ENCODE results near the gene CAMTA1.
"Not testable (repeated sequence)": the region's sequence is repeated elsewhere in the genome, so short reads cannot be mapped to it uniquely, and the experiment has no call there.

The CAMTA1 gene

DNA sequence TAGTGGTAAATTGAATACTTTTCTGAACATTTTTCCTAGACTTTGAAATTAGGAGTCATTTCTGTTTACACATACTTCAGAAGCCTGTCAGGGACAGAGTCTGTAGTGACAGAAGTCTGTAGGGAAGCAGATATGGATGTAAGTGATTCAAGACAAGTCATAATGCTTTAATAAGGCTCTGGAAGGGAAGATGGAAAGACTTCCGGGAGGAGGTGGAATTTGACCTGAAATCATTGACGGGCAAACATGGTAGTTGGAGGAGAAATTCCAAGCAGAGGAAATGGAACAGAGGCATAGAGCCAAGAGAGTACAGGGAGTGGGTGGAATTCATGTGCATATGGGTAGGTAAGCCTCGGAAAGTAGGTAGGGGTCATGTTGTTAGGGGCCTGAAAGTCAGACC is 22.5 kb downstream of the CAMTA1 start:
- no peak for DNase-seq (ENCODE audit: low read depth in 2 of 2, low spot score in 1 of 2)

DNA sequence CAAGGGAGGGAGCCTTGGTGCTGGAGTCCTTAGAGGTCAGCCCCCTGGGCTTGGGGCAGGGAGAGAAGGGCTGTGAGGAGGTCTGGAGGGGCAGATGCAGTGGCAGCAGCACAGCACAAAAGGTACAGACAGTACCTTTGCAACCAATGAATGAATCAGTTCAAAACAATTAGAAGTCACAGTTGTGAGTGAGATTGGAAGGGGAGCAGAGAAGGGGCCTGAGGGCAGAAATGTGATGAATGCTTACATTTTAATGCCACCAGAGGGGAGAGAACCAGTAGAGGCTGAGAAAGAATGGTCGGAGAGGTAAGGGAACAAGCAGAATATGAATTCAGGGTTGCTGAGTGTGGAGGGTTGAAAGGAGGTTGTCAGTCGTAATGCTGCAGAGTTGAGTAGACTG is 24.2 kb downstream of the CAMTA1 start:
- no peak for DNase-seq (ENCODE audit: low read depth in 2 of 2, low spot score in 1 of 2)

DNA sequence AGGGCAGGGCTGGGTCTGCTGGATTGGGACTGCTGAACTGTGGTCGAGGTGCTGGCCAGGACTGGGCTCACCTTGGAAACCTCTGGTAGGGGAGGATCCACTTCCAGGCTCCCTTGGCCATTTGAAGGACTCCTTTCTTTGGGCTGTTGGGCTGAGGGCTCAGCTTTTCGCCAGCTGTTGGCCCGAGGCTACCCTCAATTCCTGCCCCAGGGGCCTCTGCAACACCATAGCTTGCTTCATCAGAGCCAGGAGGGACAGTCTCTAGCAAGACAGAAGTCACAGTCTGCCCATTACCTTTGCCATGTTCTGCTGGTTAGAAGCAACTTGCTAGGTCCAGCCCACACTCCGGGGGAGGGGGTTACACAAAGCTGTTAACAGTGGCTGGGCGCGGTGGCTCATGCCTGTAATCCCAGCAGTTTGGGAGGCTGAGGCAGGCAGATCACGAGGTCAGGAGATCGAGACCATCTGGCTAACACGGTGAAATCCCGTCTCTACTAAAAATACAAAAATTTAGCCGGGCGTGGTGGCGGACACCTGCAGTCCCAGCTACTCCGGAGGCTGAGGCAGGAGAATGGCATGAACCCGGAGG is 25.0 kb downstream of the CAMTA1 start:
- DNase-seq (ENCODE audit: low read depth in 2 of 2, low spot score in 1 of 2) = not testable (repeated sequence)

DNA sequence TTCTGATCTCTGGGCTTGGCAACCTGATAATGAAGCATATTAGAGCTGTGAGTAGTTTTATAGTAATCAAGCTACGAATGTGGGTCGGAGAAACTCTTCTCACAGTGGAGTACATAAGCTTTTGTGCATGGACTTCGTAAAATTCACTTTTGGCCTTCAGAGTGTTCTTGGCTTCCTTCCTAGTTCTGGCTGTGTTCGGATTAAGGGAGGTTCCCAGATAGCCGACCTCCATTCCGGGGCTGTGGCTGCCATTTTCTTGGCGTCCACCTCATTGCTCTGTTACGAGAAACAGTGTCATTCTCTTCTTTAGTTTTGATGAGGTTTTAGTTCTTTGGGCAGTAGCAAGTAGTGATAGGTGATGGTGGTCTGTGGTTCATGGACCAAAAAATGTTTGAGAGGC is 26.3 kb downstream of the CAMTA1 start:
- DNase-seq (ENCODE audit: low read depth in 2 of 2, low spot score in 1 of 2) = no peak

DNA sequence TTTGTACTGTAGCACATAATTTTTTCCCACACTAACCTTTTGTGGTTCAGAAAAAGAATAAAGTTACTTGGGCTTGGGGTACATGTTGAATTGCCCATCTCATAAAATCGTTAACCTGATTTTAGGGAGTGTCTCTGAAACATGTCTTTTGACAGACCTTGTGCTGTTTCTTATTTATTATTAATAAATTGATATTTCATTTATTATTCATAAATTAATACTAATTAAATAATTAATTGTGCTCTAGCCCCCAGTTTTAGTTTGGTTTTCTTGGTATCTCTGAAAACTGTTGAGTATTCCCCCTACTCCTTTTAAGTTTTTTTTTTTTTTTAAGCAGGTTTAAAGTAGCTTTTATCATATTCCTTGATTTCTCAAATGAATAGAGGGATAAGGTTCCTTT is 27.9 kb downstream of the CAMTA1 start:
- no peak for DNase-seq (ENCODE audit: low read depth in 2 of 2, low spot score in 1 of 2)

DNA sequence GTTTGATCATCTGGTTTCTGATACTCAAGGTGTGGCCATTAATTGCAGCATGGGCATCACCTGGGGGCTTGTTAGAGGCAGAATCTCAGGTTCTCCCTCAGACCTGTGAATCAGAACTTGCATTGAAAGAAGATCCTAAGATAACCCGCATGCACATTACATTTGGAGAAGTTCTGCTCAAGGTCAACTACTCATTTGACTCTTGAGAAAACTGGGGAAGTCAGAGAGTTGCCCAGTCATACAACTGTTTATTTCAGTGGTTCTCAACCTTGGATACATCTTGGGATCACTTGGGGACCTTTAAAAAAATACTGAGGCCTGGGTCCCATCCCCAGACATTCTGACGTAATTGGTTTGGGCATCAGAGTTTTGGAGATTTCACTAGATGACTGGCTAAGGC is 30.5 kb downstream of the CAMTA1 start:
- DNase-seq (ENCODE audit: low read depth in 2 of 2, low spot score in 1 of 2) = no peak

DNA sequence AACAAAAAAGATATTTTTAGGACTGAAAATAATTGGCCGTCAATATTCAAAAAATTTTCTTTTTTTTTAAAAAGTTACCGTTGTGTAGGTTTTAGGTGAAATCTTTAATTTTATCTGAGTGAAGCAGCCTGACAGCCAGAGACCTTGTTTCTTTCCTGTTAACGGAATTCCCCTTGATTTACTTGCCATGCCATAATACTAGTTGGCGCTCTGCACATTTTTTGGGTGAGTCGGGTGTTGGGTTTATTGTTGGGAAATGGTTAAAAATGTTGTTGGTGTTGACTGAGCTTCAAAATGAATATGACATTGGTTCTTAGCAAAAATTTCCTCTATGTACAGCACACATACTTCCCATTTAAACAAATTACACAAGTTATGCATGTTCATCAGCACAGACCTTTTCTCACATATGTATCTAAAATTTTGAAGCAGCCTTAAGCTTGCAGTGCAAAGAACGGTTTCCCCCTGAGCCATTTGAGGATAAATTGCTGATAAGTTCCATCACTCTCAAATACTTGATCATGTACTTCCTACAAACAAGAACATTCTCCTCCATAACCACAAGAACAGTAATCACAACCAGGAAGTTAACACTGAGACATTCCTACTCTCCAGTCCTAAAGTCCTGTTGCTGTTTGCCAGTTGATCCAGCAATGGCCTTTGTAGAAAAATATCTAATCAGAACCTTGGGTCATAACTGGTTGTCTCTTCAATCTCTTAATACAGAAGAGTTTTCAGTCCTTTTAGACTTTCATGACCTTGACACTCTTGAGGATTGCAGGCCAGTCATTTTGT is 34.2 kb downstream of the CAMTA1 start:
- DNase-seq (ENCODE audit: low read depth in 2 of 2, low spot score in 1 of 2) = no peak

DNA sequence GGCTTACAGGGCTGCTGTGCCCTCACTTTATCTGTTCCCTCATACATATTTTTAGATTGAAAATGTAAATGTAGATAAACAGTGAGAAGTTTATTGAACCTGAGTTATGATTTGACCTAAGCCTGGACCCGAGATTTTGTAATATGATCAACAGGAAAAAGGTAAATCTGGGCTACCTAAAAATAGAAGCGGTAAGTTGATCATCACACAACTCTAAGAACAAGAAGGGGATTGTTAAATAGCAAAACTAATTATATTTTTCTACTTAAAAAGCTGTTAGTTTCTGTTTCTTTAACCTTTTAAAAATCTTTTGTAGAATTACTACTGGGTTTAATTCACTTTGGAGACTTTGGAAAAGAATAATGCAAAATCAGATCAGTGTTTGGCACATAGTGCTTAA is 35.6 kb downstream of the CAMTA1 start:
- DNase-seq (ENCODE audit: low read depth in 2 of 2, low spot score in 1 of 2) = no peak

DNA sequence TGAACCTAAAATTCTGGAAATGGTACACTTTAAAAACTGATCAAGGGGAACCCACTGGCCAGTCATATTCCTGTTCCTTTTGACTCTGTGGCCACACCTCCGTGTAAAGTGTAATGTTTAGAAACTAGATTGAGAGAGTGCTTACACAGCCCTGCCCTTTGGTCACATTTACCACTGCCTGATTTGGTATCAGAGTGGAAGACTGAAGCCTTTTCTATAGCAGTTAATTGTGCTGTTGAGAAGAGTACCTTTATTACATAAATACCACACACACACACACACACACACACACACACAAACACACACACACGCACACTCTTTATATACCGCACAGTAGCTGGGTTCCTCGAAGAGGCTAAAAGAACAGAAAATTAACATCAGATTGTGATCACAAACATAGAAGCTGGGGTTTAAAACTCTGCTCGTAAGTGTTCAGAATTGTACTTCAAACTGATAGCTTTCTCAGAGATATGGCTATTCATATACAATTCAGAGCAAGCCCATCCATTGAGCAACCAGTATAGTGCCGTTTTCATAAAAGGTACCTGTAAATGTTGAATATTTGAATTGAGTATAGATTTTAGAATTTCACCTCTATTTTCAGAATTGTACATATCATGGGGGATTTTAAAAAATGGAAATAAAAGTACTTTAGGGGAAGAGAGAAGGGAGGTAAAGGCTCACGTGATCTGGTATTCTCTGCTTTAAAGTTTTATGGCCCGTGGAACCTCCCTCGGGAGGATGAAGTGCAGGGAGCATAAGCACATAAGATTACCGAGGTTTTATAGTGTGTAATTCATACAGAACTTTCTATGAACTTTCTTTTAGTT is 37.5 kb downstream of the CAMTA1 start:
- no peak for DNase-seq (ENCODE audit: low read depth in 2 of 2, low spot score in 1 of 2)

DNA sequence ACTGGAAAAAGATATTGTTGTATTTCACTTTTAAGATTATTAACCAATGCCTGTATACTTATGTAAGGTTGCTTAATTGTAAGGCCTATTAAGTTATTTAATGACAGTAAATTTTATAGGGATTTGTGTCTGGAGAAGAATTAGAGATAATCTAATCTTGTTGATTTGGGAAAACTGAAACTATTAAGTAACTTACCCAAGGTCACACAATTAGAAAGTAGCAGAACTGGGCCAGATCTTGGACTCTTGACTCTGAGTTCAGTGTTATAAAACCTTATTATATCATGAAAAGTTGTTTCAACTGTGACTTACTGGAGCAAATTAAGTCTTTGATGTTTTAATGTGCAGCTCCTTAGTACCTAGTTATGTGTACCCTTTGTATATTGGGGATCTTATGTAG is 38.5 kb downstream of the CAMTA1 start:
- no peak for DNase-seq (ENCODE audit: low read depth in 2 of 2, low spot score in 1 of 2)

DNA sequence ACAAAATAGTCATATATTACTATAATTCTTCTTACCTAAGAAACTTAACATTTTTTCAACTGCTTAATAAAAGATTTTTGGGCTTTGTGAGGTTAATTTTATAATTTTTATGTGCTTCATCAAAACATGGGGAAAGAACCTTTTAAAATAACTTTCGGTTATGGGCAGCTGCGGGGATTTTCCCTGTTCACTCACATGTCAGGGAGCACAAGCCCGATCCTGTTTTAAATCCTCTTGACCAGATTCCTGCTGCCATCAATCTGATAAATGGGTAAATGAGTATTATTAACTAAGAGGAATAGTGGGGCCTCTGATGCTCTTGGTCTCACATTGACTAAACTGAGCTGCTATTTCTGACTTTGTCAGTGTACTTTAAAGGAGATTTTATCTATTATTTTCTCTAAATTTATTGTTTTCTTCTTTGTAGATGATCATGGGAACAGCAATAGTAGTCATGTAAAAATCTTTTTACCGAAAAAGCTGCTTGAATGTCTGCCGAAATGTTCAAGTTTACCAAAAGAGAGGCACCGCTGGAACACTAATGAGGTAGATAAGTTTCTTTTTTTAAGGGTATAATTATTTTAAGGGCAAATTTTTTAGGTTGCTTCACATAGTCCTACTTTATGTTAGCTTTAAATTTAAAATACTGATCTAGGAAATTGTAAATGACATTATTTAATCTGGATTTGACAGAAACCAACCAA is 39.6 kb downstream of the CAMTA1 start:
- DNase-seq (ENCODE audit: low read depth in 2 of 2, low spot score in 1 of 2) = no peak

DNA sequence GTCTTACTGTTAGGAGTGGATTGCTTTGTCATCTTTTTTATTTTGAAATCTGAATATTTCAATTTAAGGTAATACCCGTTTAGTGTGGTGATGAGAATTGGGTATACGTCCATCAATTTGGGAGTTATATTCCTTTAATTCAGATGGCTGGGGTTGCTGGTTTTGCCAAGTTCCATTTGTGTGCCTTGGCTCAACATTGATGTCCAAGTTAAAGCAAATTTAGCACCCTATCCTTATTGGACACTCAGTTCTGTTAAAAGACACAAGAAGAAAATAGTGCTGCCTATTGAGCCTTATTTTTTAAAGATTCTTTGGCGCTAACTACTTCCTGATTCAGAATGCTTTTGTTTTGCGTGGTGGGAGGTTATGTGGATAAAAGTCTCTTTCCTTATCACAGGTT is 40.6 kb downstream of the CAMTA1 start:
- DNase-seq (ENCODE audit: low read depth in 2 of 2, low spot score in 1 of 2) = no peak

DNA sequence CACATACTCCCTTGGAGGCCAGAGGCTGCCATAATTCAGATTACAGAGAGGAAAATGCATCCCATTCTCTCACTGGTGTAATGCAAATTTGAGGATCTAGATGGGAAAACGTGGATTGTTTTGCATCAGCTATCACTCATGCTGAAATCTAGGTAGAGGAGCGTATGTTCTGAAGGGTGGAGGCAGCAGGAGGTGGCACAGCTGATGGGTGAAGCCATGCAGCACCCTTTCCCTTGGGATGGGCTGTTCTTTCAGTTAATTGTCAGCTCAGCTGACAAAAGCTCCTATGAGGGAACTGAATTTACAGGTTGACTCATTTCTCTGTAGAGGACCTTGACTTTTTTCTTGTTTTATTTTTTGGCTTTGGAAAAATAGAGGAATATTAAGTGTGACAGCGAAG is 41.8 kb downstream of the CAMTA1 start:
- DNase-seq (ENCODE audit: low read depth in 2 of 2, low spot score in 1 of 2) = no peak

DNA sequence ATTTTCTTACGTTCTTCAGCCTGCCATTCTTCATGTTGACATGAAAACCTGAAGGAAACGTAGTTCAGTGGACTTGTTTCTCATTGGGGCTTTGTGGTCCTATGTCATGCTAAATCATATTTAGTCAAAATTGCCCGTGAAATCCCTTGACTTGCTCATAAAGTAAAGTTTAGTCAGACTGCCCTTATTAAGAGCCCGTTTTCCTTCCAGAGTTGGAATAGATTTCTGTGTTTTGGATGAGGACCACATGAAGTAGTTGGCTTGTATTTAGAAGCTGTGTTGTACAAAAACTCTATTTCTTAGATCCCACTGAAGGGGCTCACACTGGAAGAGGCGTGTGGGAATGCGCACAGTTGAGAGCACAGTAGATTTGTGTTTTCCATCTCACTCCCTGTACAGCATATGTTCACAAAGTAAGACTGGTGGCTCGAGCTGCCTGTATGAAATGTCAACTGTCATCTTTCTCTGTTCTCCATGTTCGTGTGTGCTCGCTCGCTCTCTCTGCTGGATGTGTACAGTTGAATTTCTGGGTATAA is 42.4 kb downstream of the CAMTA1 start:
- DNase-seq (ENCODE audit: low read depth in 2 of 2, low spot score in 1 of 2) = no peak

DNA sequence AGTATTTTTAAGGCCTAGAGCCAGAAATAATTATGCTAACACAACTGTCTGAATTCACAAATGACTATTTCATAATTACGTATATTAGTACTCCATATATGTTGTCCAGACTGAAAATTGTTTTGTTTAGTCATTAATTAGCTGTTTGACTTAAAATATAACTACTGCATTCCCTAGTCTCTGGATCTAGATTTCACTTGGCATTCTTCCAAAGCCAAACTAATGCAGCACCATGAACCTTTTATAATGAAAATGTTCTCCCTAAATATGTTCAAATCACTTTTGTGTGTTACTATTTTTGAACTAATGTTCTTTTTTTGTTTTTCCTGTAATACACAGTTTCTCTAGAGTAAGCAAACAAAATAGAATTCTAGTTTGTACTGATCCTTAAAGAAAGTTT is 46.1 kb downstream of the CAMTA1 start:
- DNase-seq (ENCODE audit: low read depth in 2 of 2, low spot score in 1 of 2) = no peak

DNA sequence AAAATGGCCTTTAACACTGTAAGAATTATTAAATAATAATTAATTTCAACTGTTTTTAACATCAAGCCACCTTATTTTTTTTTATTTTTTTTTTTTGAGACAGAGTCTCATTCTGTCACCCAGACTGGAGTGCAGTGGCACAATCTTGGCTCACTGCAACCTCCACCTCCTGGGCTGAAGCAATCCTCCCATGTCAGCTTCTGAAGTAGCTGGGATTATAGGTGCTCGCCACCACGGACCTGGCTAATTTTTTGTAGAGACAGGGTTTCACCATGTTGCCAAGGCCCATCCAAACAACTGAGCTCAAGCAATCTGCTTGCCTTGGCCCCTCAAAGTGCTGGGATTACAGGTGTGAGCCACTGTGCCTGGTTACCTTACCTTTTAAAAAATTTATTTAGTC is 46.8 kb downstream of the CAMTA1 start:
- DNase-seq (ENCODE audit: low read depth in 2 of 2, low spot score in 1 of 2) = not testable (repeated sequence)

DNA sequence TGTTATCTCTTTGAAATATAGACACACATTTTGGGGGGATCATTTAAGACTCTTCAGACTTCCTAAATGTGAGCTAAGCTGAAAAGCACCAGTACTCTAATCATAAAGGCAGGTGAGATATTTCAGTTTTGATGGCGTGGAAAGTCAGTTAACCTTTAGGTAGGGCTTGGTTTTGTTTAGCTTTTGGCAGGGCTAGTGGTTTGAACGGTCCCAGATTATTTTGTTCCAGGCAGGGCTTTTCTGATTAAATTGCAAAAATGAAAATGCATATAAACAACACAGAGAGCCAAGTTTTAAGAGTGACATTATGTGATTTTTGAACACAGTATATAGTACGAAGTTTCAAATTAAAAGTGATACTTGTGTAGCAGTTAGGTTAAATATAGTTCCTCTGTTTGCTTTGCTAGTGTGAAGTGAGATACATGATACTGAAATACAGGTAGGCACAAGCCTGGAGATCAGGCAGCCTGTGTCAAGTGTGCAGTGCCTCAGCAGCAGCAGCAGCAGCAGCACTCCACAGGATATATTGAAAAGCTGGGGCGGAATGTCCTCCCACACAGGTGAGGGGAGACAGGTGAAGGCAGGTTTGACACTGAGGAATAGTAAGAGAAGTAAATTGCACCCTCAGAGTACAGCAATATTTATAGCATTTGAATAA is 47.4 kb downstream of the CAMTA1 start:
- no peak for DNase-seq (ENCODE audit: low read depth in 2 of 2, low spot score in 1 of 2)

DNA sequence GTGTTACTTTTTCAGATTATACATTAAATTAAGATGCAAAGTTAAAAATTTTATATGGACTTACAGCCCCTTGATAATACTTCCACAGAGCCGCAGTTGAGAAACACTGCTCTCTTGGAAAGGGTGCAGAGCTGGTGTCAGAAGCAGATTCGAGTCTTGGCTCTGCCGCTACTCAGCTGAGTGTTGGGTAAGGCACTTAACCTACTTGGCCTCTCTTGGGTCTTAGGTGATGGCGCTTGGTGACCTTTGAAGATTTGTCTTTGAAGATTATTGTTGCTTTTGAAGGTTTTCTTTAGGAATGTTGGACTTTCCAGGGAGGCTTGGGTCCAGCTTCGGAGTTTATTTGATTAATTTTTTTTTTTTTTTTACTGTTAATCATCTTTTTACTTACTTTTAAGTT is 48.5 kb downstream of the CAMTA1 start:
- no peak for DNase-seq (ENCODE audit: low read depth in 2 of 2, low spot score in 1 of 2)

DNA sequence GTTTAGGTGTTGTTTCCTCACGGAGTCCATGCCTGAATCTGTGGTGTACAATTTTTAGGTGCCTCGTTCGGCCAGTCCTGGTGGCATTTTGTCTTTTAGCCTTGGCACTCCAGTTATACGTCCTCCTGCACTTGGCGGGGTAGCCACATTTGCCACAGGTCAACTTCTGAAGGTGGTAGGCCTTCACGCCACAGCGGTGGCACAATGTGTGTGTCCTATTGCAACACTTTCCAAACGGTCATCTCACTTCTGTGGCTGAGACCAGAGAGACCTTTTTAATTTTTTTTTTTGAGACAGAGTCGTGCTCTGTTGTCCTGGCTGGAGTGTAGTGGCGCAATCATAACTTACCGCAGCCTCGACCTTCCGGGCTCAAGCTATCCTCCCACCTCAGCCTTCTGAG is 49.1 kb downstream of the CAMTA1 start:
- no peak for DNase-seq (ENCODE audit: low read depth in 2 of 2, low spot score in 1 of 2)

DNA sequence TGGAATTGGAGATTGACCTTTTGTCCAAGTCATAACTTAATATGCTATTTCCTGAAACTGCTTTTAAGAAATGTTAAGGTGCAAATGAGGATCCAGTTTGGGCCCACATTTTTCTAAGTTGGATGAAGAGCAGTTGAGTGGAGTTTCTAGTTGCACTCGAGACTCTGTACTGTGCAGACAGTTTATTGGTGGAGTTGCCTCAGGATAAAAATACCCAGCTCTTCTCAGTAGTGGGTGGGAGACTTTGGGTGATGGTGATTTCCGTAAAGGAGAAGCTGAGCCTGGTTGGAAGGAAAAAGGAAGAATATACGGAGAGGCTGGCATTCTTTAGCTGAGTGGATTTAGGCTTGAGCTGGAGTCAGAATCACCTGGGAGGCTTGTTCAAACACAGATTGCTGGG is 49.9 kb downstream of the CAMTA1 start:
- DNase-seq (ENCODE audit: low read depth in 2 of 2, low spot score in 1 of 2) = no peak

DNA sequence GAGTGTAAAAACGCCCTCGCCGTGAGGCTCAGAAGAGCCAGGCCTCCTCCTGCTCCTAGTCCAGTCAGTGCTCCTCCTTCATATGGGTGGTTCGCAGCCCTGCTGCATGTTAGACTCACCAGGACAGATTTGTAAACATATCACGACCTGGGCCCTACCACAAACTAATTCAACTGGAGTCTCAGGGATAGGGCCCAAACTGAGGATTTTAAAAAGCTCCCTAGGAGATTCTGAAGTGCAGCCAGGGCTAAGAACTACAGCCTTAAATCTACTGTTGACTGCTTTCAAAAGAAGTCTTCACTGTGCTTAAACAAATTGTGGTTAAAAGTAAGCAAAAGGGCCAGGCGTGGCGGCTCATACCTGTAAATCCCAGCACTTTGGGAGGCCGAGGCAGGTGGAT is 57.0 kb downstream of the CAMTA1 start:
- no peak for DNase-seq (ENCODE audit: low read depth in 2 of 2, low spot score in 1 of 2)

Data from stimulated activated CD8-positive, alpha-beta memory T cell treated with anti-CD3 and anti-CD28 coated beads, Interleukin-4, amount 100 ng/mL, for 4 hours (primary cell).